Esophagus squamous epithelium (tissue), 5 donors: ENCODE data around the gene CDH13. TPM values are rescaled to one million over a fixed set of nuclear protein-coding genes. Genes with fewer than 3 reads are reported as not detected.

Experiments used
- DNase-seq: peaks from one replicate; lab custom pipeline; 2025; lab: John Stamatoyannopoulos, UW
- H3K27ac ChIP-seq, 4 donors: fragments of 200-600 bp; sonication (generic); one replicate each; pipeline ENCODE4 v1.5.1; 2016 to 2019; ENCODE audit warnings: mild to moderate bottlenecking in 1 of 4
- H3K27me3 ChIP-seq, 4 donors: fragments of 200-600 bp; sonication (generic); 1 replicate in 3 of 4; 2 replicates in 1 of 4; pipeline versions ENCODE4 v1.5.1 to v1.6.0; 2017 to 2021; ENCODE audit warnings: antibody characterized with exemption in 1 of 4
- H3K36me3 ChIP-seq, 3 donors: fragments of 200-600 bp; sonication (generic); one replicate each; pipeline ENCODE4 v1.5.1; 2016 to 2019
- H3K4me1 ChIP-seq, 3 donors: fragments of 200-600 bp; sonication (generic); one replicate each; pipeline ENCODE4 v1.5.1; 2017 to 2019
- H3K4me3 ChIP-seq, 4 donors: fragments of 200-600 bp; sonication (generic); 1 replicate in 3 of 4; 2 replicates in 1 of 4; pipeline ENCODE4 v1.5.1; 2016 to 2019; ENCODE audit warnings: mild to moderate bottlenecking in 2 of 4, moderate library complexity in 1 of 4
- H3K9me3 ChIP-seq, 3 donors: fragments of 200-600 bp; sonication (generic); one replicate each; pipeline ENCODE4 v1.5.1; 2016 to 2019
- CTCF ChIP-seq, 6 experiments: fragments of 450-650 bp in 4 of 6; fragments of 200-600 bp in 2 of 6; sonication (generic) in 2 of 6; IDR thresholded peaks; one replicate each; pipeline ENCODE4 v1.5.1; 2016 to 2019; ENCODE audit warnings: antibody characterized with exemption in 6 of 6, mild to moderate bottlenecking in 4 of 6, moderate library complexity in 4 of 6
- POLR2A ChIP-seq, 4 donors: fragments of 450-650 bp; IDR thresholded peaks; one replicate each; pipeline ENCODE4 v1.6.1; 2017; ENCODE audit warnings: antibody characterized with exemption in 4 of 4, mild to moderate bottlenecking in 4 of 4, moderate library complexity in 3 of 4
- WGBS, 2 donors: methylation state at CpG; one replicate each; pipeline ENCODE4 v1.1.5; 2018; 5-methylcytosine and 5-hydroxymethylcytosine counted together
- intact Hi-C: fragments of 100-400 bp; cut with DNase I; formaldehyde crosslinking; loops from one replicate; pipeline ENCODE4 v1.15.0; 2022
- total RNA-seq, 4 donors: library from RNA; depleted of rRNA; stranded (reverse); fragments of >200 nt; gene quantifications; one replicate each; pipeline ENCODE4 v1.1.0, GENCODE V29; 2016
- donor health status: DM: yes; HTN: yes; CAD: no.

CDH13 gene
- total RNA-seq, 4 donors from 2014 or later, result 6.9 to 31.9 (median 21.1) TPM

- WGBS, 2 donors, result 68 to 74% methylated on average over 3 of the region's 3 CpGs
These were observed 140.4 kb downstream of the CDH13 start for GRCh38 chr16:82767198-82767597.

GRCh38 chr16:82767808-82768207, 141.0 kb downstream of the CDH13 start:
- H3K36me3 ChIP-seq, result no peaks in the 10 kb centered on the region
- no peaks in the 10 kb centered on the region for H3K4me1 ChIP-seq
- TF ChIP-seq CTCF (IDR thresholded peaks at IDR 0.05) (no peak), POLR2A (IDR thresholded peaks at IDR 0.05) (no peak)
- DNase-seq, result no peak
- H3K27ac ChIP-seq, result no peak overlapping the region
- intact Hi-C loops, result no loop called here
- H3K9me3 ChIP-seq, result no peaks in the 10 kb centered on the region
- H3K4me3 ChIP-seq, result no peak overlapping the region
- H3K27me3 ChIP-seq, result no peaks in the 10 kb centered on the region
- 69 to 77% methylated on average over 4 of the region's 4 CpGs for WGBS, 2 donors

More at GRCh38 chr16:82767198-82767597, 140.4 kb downstream of the CDH13 start:
- Histone ChIP-seq H3K4me3 (no peak overlapping the region), H3K9me3 (no peaks in the 10 kb centered on the region), H3K27ac (no peak overlapping the region), H3K36me3 (no peaks in the 10 kb centered on the region), H3K27me3 (no peaks in the 10 kb centered on the region), H3K4me1 (peaks cover 0 to under 1% (median 0%) of the 10 kb centered on the region in 3 donors)
- TF ChIP-seq CTCF (IDR thresholded peaks at IDR 0.05), result no peak
- TF ChIP-seq POLR2A (IDR thresholded peaks at IDR 0.05), result no peak
- intact Hi-C loops, result no loop called here
- no peak for DNase-seq

- 78 to 87% methylated on average over 5 of the region's 5 CpGs for WGBS, 2 donors
- intact Hi-C loops, result no loop called here
- TF ChIP-seq CTCF (IDR thresholded peaks at IDR 0.05), result no peak
- no peak for TF ChIP-seq POLR2A (IDR thresholded peaks at IDR 0.05)
- Histone ChIP-seq H3K27me3 (no peaks in the 10 kb centered on the region), H3K27ac (no peak overlapping the region), H3K4me1 (no peaks in the 10 kb centered on the region), H3K36me3 (no peaks in the 10 kb centered on the region), H3K4me3 (no peak overlapping the region), H3K9me3 (no peaks in the 10 kb centered on the region)
- DNase-seq, result no peak
These were observed 143.1 kb downstream of the CDH13 start for GRCh38 chr16:82769845-82770244.

- H3K27ac ChIP-seq, result no peak overlapping the region
- H3K36me3 ChIP-seq, result no peaks in the 10 kb centered on the region
- H3K4me3 ChIP-seq, result no peak overlapping the region
- WGBS, 2 donors, result 69 to 90% methylated on average over 3 of the region's 3 CpGs
- TF ChIP-seq POLR2A (IDR thresholded peaks at IDR 0.05), result no peak
- no peak for TF ChIP-seq CTCF (IDR thresholded peaks at IDR 0.05)
- intact Hi-C loops, result no loop called here
- H3K4me1 ChIP-seq, result no peaks in the 10 kb centered on the region
- no peak for DNase-seq
- no peaks in the 10 kb centered on the region for H3K27me3 ChIP-seq
- H3K9me3 ChIP-seq, result no peaks in the 10 kb centered on the region
These were observed 145.4 kb downstream of the CDH13 start for GRCh38 chr16:82772215-82772614.

GRCh38 chr16:82773018-82773417, 146.2 kb downstream of the CDH13 start:
- intact Hi-C loops, result no loop called here
- 67 to 73% methylated on average over 1 of the region's 1 CpG for WGBS, 2 donors

More at GRCh38 chr16:82773018-82773417, 146.2 kb downstream of the CDH13 start:
- Histone ChIP-seq H3K4me1 (no peaks in the 10 kb centered on the region), H3K9me3 (no peaks in the 10 kb centered on the region), H3K4me3 (no peak overlapping the region), H3K27me3 (no peaks in the 10 kb centered on the region), H3K27ac (no peak overlapping the region), H3K36me3 (no peaks in the 10 kb centered on the region)
- TF ChIP-seq POLR2A (IDR thresholded peaks at IDR 0.05) (no peak), CTCF (IDR thresholded peaks at IDR 0.05) (no peak)
- DNase-seq, result no peak
